Peyer's patch (tissue), 4 donors: ENCODE data around the gene TOB1.

Source experiments
- CTCF ChIP-seq, 6 experiments: fragments of 450-650 bp in 4 of 6; fragments of 200-600 bp in 2 of 6; sonication (generic) in 1 of 6; IDR thresholded peaks; one replicate each; pipeline ENCODE4 v1.5.1; 2017 to 2019; ENCODE audit warnings: antibody characterized with exemption in 6 of 6, mild to moderate bottlenecking in 3 of 6, moderate library complexity in 1 of 6
- POLR2A ChIP-seq, 2 donors: fragments of 450-650 bp; IDR thresholded peaks; one replicate each; pipeline ENCODE4 v1.5.1; 2017; ENCODE audit warnings: antibody characterized with exemption in 2 of 2, mild to moderate bottlenecking in 2 of 2, moderate library complexity in 2 of 2

DNA sequence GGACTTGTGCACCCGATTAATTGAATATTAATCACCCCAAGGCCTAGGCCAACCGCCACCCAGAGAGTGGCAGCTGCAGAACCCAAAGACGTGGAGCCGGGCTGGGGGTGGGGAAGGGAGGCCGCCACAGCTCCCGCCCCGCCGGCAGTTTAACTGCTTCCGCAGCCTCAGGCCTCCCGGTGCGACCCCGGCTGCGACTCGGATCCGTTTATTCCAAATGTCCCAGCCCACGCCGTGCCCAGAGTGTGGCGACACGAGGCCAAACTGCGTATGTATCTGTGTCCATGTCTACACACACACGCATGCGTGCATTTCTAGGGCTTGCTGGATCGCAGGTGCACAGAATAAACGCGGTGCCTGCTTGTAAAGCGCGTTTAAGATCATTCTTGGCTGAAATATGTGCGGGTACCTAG lies 802 bp upstream of the TOB1 start:
- TF ChIP-seq CTCF (IDR thresholded peaks at IDR 0.05): no peak
- TF ChIP-seq POLR2A (IDR thresholded peaks at IDR 0.05): no peak
